Fibroblast of lung (primary cell): ENCODE data around the gene FIP1L1. TPM values are rescaled to one million over a fixed set of nuclear protein-coding genes. Genes with fewer than 3 reads are reported as not detected.

Experiments
- DNase-seq, 2 donors: peaks; one replicate each; pipeline versions ENCODE4 v3.0.0 to v3.0.0-alpha.2; 2010; ENCODE audit warnings: low read depth in 2 of 2
- H2AFZ ChIP-seq: 2 replicates; pipeline ENCODE4 v1.5.1; 2012; ENCODE audit warnings: low read length, control low read depth, inconsistent platforms
- H3K27ac ChIP-seq: 2 replicates; pipeline ENCODE4 v1.5.1; 2011; ENCODE audit warnings: low read length, control low read depth; ENCODE audit not compliant: insufficient read depth
- H3K27me3 ChIP-seq: 2 replicates; pipeline ENCODE4 v1.5.1; 2011; ENCODE audit warnings: mild to moderate bottlenecking, low read length; ENCODE audit not compliant: control insufficient read depth, insufficient read depth
- H3K36me3 ChIP-seq: 2 replicates; pipeline ENCODE4 v1.5.1; 2011; ENCODE audit warnings: low read length; ENCODE audit not compliant: control insufficient read depth, insufficient read depth
- H3K4me1 ChIP-seq: 2 replicates; pipeline ENCODE4 v1.5.1; 2011; ENCODE audit warnings: low read length; ENCODE audit not compliant: control insufficient read depth, insufficient read depth; ENCODE audit errors: extremely low read depth
- H3K4me2 ChIP-seq: 2 replicates; pipeline ENCODE4 v1.5.1; 2011; ENCODE audit warnings: low read length, control low read depth; ENCODE audit not compliant: insufficient read depth; ENCODE audit errors: extremely low read depth
- H3K4me3 ChIP-seq, 4 experiments: fragments of 200-600 bp in 1 of 4; sonication (generic) in 1 of 4; replicated peaks in 1 of 4; 2 replicates each; pipeline ENCODE4 v1.5.1; 2011 to 2016; ENCODE audit warnings: low read length in 4 of 4, low read depth in 3 of 4, mild to moderate bottlenecking in 3 of 4, control low read depth in 2 of 4, inconsistent platforms in 1 of 4, mixed read lengths in 1 of 4; ENCODE audit not compliant: insufficient read depth in 1 of 4; ENCODE audit errors: control extremely low read depth in 1 of 4
- H3K79me2 ChIP-seq: 2 replicates; pipeline ENCODE4 v1.5.1; 2012; ENCODE audit warnings: mild to moderate bottlenecking, low read length, inconsistent platforms; ENCODE audit not compliant: control insufficient read depth, insufficient read depth
- H3K9ac ChIP-seq: 2 replicates; pipeline ENCODE4 v1.5.1; 2011; ENCODE audit warnings: mild to moderate bottlenecking, low read length, control low read depth; ENCODE audit not compliant: insufficient read depth
- H3K9me3 ChIP-seq: 2 replicates; pipeline ENCODE4 v1.5.1; 2012; ENCODE audit warnings: low read depth, low read length; ENCODE audit not compliant: control insufficient read depth, insufficient read depth
- H4K20me1 ChIP-seq: 2 replicates; pipeline ENCODE4 v1.5.1; 2011; ENCODE audit warnings: low read length; ENCODE audit not compliant: control insufficient read depth, insufficient read depth; ENCODE audit errors: extremely low read depth
- EZH2 ChIP-seq: IDR thresholded peaks from 2 replicates; pipeline ENCODE4 v1.5.1; 2012; ENCODE audit warnings: low read length, control low read depth, mild to moderate bottlenecking; ENCODE audit errors: missing control alignments
- polyA plus RNA-seq, 2 donors: library from polyadenylated mRNA; depleted of rRNA in 1 of 2; stranded (reverse) in 1 of 2; unstranded in 1 of 2; fragments of >200 nt; gene quantifications; 2 replicates each; pipeline ENCODE4 v1.2.1, GENCODE V29; 2011 to 2012; ENCODE audit warnings: missing spikeins in 1 of 2
- total RNA-seq: library from RNA; depleted of rRNA; stranded (reverse); fragments of >200 nt; gene quantifications from 2 replicates; pipeline ENCODE4 v1.2.1, GENCODE V29; 2014
- TF ChIP-seq, protein P1 (sequence below), 2 donors: IDR thresholded peaks in 1 of 2; conservative IDR thresholded peaks in 1 of 2; 1 replicate in 1 of 2; 2 replicates in 1 of 2; pipeline ENCODE4 v1.5.1; 2011 to 2012; ENCODE audit warnings: low read length in 2 of 2, control low read depth in 1 of 2, inconsistent platforms in 1 of 2, low read depth in 1 of 2, mild to moderate bottlenecking in 1 of 2

FIP1L1 gene
- total and polyA plus RNA-seq, 2 donors (not counting 1 experiment from before 2014, with no cell fraction given): 22.3 to 98.3 TPM

DNA sequence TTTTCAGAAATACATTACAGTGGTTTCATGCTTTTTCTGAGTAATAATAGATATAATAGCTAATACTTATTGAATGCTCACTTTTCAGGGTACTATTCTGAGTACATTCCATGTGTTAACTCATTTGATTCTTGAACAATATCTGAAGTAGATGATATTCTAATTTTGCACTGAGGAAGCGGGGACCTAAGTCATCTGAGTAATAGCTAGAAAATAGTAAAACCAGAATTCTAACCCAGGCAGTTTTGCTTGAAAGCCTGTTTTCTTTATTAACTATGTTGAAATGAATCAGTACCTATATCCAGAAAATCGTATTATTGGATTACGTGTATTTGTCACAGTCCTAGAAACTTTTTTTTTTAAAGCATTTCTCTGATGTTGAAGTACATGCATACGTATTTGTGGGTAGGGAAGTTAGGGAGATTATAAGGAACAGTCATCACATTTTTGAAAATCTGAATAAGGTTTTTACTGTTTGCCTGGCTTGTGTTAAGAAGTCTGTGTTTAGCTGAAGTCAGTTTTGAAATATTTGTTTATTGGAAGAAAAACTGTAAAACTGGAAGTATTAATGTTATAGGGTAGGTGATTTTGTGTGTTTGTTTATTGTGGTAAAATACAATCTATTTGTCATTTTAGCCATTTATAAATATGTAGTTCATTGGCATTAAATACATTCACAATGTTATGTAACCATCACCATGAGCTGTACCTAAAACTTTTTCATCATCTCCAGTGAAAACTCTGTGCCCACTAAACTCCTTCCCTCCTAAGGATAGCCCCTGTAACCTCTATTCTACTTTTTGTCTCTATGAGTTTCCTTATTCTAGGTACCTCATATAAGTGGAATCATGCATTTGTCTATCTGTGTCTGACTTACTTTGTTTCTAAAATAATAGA, 55.3 kb downstream of the FIP1L1 start:
- H3K9ac ChIP-seq: no peak overlapping the region
- no peak for TF ChIP-seq EZH2
- TF ChIP-seq, protein P1, sequence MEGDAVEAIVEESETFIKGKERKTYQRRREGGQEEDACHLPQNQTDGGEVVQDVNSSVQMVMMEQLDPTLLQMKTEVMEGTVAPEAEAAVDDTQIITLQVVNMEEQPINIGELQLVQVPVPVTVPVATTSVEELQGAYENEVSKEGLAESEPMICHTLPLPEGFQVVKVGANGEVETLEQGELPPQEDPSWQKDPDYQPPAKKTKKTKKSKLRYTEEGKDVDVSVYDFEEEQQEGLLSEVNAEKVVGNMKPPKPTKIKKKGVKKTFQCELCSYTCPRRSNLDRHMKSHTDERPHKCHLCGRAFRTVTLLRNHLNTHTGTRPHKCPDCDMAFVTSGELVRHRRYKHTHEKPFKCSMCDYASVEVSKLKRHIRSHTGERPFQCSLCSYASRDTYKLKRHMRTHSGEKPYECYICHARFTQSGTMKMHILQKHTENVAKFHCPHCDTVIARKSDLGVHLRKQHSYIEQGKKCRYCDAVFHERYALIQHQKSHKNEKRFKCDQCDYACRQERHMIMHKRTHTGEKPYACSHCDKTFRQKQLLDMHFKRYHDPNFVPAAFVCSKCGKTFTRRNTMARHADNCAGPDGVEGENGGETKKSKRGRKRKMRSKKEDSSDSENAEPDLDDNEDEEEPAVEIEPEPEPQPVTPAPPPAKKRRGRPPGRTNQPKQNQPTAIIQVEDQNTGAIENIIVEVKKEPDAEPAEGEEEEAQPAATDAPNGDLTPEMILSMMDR (conservative IDR thresholded peaks at IDR 0.05 in 1 of 2, IDR thresholded peaks at IDR 0.05 in 1 of 2; ENCODE audit: low read depth in 1 of 2, low read length in 2 of 2): no peak

DNA sequence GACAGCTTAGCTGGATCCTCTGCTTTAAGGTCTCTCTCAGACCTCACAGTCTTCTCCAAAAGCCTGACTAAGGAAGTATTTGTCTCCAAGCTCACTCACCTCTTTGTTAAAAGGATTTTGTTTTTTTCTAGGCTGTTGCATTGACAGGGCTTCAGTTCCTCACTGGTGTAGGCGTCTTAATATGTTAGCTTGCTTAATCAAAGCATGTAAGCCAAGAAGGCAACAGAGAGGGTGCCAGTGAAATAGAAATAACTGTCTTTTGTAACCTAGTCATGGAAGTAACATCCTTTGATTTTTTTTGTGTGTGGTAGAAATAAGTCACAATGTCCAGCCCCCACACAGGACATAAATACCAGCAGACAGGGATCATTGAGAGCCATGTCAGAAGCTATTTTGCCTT, 58.8 kb downstream of the FIP1L1 start:
- H3K79me2 ChIP-seq: peaks cover 4% of the 10 kb centered on the region
- no peak for TF ChIP-seq EZH2
- TF ChIP-seq, protein P1 (conservative IDR thresholded peaks at IDR 0.05 in 1 of 2, IDR thresholded peaks at IDR 0.05 in 1 of 2; ENCODE audit: low read depth in 1 of 2, low read length in 2 of 2): no peak
- H4K20me1 ChIP-seq: no peaks in the 10 kb centered on the region
- H3K27ac ChIP-seq: no peak overlapping the region
- H3K36me3 ChIP-seq: no peaks in the 10 kb centered on the region
- no peak overlapping the region for H3K9ac ChIP-seq
- no peaks in the 10 kb centered on the region for H3K9me3 ChIP-seq
- H3K27me3 ChIP-seq: no peaks in the 10 kb centered on the region
- H3K4me1 ChIP-seq: no peaks in the 10 kb centered on the region
- H3K4me3 ChIP-seq: no peak overlapping the region
- H3K4me2 ChIP-seq: no peak overlapping the region
- H2AFZ ChIP-seq: no peak overlapping the region
- no peak for DNase-seq

More for the DNA sequence above, 55.3 kb downstream of the FIP1L1 start:
- H2AFZ ChIP-seq: no peak overlapping the region
- H3K4me3 ChIP-seq: no peak overlapping the region
- no peaks in the 10 kb centered on the region for H3K27me3 ChIP-seq
- no peaks in the 10 kb centered on the region for H3K9me3 ChIP-seq
- H4K20me1 ChIP-seq: no peaks in the 10 kb centered on the region
- no peak overlapping the region for H3K27ac ChIP-seq
- H3K4me1 ChIP-seq: no peaks in the 10 kb centered on the region
- peaks cover 3% of the 10 kb centered on the region for H3K36me3 ChIP-seq
- peaks cover 4% of the 10 kb centered on the region for H3K79me2 ChIP-seq
- no peak overlapping the region for H3K4me2 ChIP-seq
- DNase-seq: no peak

DNA sequence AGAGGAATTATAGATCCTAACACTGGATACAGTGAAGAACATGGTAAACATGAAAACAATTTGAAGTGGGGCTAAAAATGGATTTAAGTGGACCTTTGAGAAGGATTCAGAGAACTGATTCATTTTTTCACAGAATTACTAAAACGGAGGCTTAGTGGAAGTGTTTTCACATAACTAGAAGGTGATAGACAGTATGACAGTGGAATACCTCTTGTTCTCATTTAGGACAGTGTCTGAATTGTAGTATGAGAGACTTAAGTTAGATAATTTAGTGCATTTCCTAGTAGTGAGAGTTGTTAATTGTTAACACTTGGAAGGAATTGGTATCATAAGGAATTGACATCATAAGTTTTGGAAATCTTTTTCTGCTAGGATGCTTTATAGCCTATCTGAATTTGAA, 64.1 kb downstream of the FIP1L1 start:
- Histone ChIP-seq H3K4me1 (no peaks in the 10 kb centered on the region), H3K4me3 (no peak overlapping the region), H4K20me1 (no peaks in the 10 kb centered on the region), H3K79me2 (no peaks in the 10 kb centered on the region), H3K36me3 (peaks cover 2% of the 10 kb centered on the region), H2AFZ (no peak overlapping the region), H3K27ac (no peak overlapping the region), H3K9me3 (no peaks in the 10 kb centered on the region), H3K27me3 (no peaks in the 10 kb centered on the region), H3K4me2 (no peak overlapping the region), H3K9ac (no peak overlapping the region)
- TF ChIP-seq, protein P1 (conservative IDR thresholded peaks at IDR 0.05 in 1 of 2, IDR thresholded peaks at IDR 0.05 in 1 of 2; ENCODE audit: low read depth in 1 of 2, low read length in 2 of 2): no peak
- TF ChIP-seq EZH2: no peak
- DNase-seq: no peak
